K562 (cell line): ENCODE data around the gene HPCA. TPM values are rescaled to one million over a fixed set of nuclear protein-coding genes. Genes with fewer than 3 reads are reported as not detected.

Source experiments
- BCLAF1 ChIP-seq, 2 experiments: fragments of 450-650 bp in 1 of 2; IDR thresholded peaks; 2 replicates each; pipeline ENCODE4 v1.6.1; 2011 to 2017; ENCODE audit warnings: low read depth in 2 of 2, antibody characterized with exemption in 1 of 2, borderline replicate concordance in 1 of 2, low read length in 1 of 2, mild to moderate bottlenecking in 1 of 2, mixed read lengths in 1 of 2; ENCODE audit not compliant: control insufficient read depth in 1 of 2
- C11orf30 ChIP-seq: fragments of 450-650 bp; IDR thresholded peaks from 2 replicates; pipeline ENCODE4 v1.6.1; 2016; ENCODE audit warnings: low read depth, mild to moderate bottlenecking
- COPS2 ChIP-seq: fragments of 450-650 bp; conservative IDR thresholded peaks from 2 replicates; pipeline ENCODE4 v1.6.1; 2016; ENCODE audit warnings: mild to moderate bottlenecking, moderate library complexity
- GTF3C2 ChIP-seq: IDR thresholded peaks from 3 replicates; pipeline ENCODE4 v1.6.1; 2011; ENCODE audit warnings: borderline replicate concordance, mild to moderate bottlenecking, moderate library complexity; ENCODE audit not compliant: insufficient read length; ENCODE audit errors: extremely low read depth
- HDAC2 ChIP-seq: fragments of 450-650 bp; IDR thresholded peaks from 2 replicates; pipeline ENCODE4 v1.6.1; 2016; ENCODE audit warnings: mild to moderate bottlenecking
- MCM5 ChIP-seq: fragments of 450-650 bp; IDR thresholded peaks from 2 replicates; pipeline ENCODE4 v1.6.1; 2016; ENCODE audit warnings: low read depth
- NFE2 ChIP-seq: IDR thresholded peaks from 2 replicates; pipeline ENCODE4 v1.6.1; 2014; ENCODE audit warnings: antibody characterized with exemption, low read depth
- SFPQ ChIP-seq: fragments of 200-400 bp; formaldehyde crosslinking; IDR thresholded peaks from 2 replicates; pipeline ENCODE4 v1.6.1; 2017; ENCODE audit warnings: mild to moderate bottlenecking, low read depth, low read length, moderate library complexity
- TOE1 ChIP-seq, 2 experiments: fragments of 450-650 bp in 1 of 2; sonication (generic) in 1 of 2; formaldehyde crosslinking in 1 of 2; IDR thresholded peaks; 2 replicates each; pipeline versions ENCODE4 v1.7.1 to v1.8.0; 2016 to 2022; ENCODE audit warnings: borderline replicate concordance in 2 of 2, mild to moderate bottlenecking in 2 of 2, antibody characterized with exemption in 1 of 2, inconsistent platforms in 1 of 2, low read depth in 1 of 2, missing genetic modification reagents in 1 of 2, moderate library complexity in 1 of 2
- ZNF449 ChIP-seq: fragments of 250-450 bp; sonication (Bioruptor Pico); IDR thresholded peaks from 2 replicates; pipeline ENCODE4 v1.8.0; 2022; ENCODE audit warnings: moderate library complexity, mild to moderate bottlenecking, inconsistent platforms
- ZNF518B ChIP-seq: fragments of 250-450 bp; sonication (Bioruptor Pico); IDR thresholded peaks from 2 replicates; pipeline ENCODE4 v1.5.0; 2021; ENCODE audit warnings: mild to moderate bottlenecking, moderate library complexity
- ZNF77 ChIP-seq: fragments of 250-450 bp; sonication (Bioruptor Pico); IDR thresholded peaks from 2 replicates; pipeline ENCODE4 v1.5.0; 2020
- polyA plus RNA-seq, 8 experiments: library from polyadenylated mRNA; depleted of rRNA in 4 of 8; stranded (reverse) in 5 of 8; unstranded in 3 of 8; fragments of >200 nt; fragmentation: Nextera tagmentation in 2 of 8; fragmentation: Illumina TruSeq in 1 of 8; extraction: Ambion mirVana in 2 of 8; extraction: Trizol in 1 of 8; gene quantifications; 2 replicates each; pipeline versions ENCODE4 v1.2.1 to v1.2.3, GENCODE V29; 2011 to 2014; ENCODE audit warnings: inconsistent platforms in 1 of 8, missing spikeins in 1 of 8
- total RNA-seq, 7 experiments: library from RNA; depleted of rRNA in 6 of 7; stranded (reverse); fragments of >200 nt in 6 of 7; fragmentation: Illumina TruSeq in 2 of 7; extraction: Trizol in 2 of 7; gene quantifications; 2 replicates each; pipeline versions ENCODE4 v1.2.1 to v1.2.3, GENCODE V29; 2011 to 2021; ENCODE audit warnings: low replicate concordance in 1 of 7

HPCA gene
- total and polyA plus RNA-seq, 9 of the 15 experiments (the other 6 are each of a cell fraction or from before 2014, with no cell fraction given), result not detected

- no peak for TF ChIP-seq BCLAF1 (IDR thresholded peaks at IDR 0.05; ENCODE audit: borderline replicate concordance in 1 of 2, control insufficient read depth in 1 of 2, low read depth in 2 of 2, low read length in 1 of 2)
- TF ChIP-seq ZNF518B (CRISPR knock-in tag), result no peak
- TF ChIP-seq HDAC2, result peak; percentile 69; the same call in 1 of the 2 replicates
- TF ChIP-seq ZNF77 (CRISPR knock-in tag), result no peak
- TF ChIP-seq MCM5, result no peak
- peak; percentile 49; the same call in 1 of the 2 replicates for TF ChIP-seq TOE1 (IDR thresholded peaks at IDR 0.05; ENCODE audit: borderline replicate concordance)
- no peak for TF ChIP-seq TOE1 (CRISPR knock-in tag; IDR thresholded peaks at IDR 0.05; ENCODE audit: borderline replicate concordance, low read depth)
- no peak for TF ChIP-seq ZNF449 (CRISPR knock-in tag)
- no peak for TF ChIP-seq GTF3C2
- no peak for TF ChIP-seq COPS2
- TF ChIP-seq SFPQ, result no peak
- TF ChIP-seq C11orf30, result no peak
- TF ChIP-seq NFE2, result peak; percentile 32; the same call in 1 of the 2 replicates
Observed at GRCh38 chr1:32939655-32940371, 53.5 kb downstream of the HPCA start (continued).
